GM12878 (cell line): ENCODE data around the gene BPTF. TPM values are rescaled to one million over a fixed set of nuclear protein-coding genes. Genes with fewer than 3 reads are reported as not detected.
"Not testable (repeated sequence)": the region's sequence is repeated elsewhere in the genome, so short reads cannot be mapped to it uniquely, and the experiment has no call there.

Experiments used
- ATAC-seq: fragments of 200-7000 bp; cut with Tn5 transposase; 3 replicates; pipeline ENCODE4 v1.9.1; 2020; ENCODE audit warnings: mild to moderate bottlenecking, moderate library complexity
- BruUV-seq: library from RNA; stranded (reverse); fragments of 400-500 nt; replicated peaks from 2 replicates; lab custom pipeline; 2021; lab: Mats Ljungman, UMichigan
- CTCF ChIA-PET: fragments of 300-600 bp; sonication (Branson Sonifier 250); formaldehyde crosslinking; extraction: SDS; loops from one replicate; lab custom pipeline; 2021; ENCODE audit warnings: inconsistent platforms; lab: Yijun Ruan, JAX
- POLR2A ChIA-PET: fragments of 350-600 bp; formaldehyde crosslinking; extraction: SDS; loops from one replicate; lab custom pipeline; 2021; ENCODE audit warnings: inconsistent platforms; lab: Charles Lee
- RAD21 ChIA-PET: fragments of 300-600 bp; sonication (Branson Sonifier 250); formaldehyde crosslinking; loops from one replicate; lab custom pipeline; 2023; ENCODE audit warnings: antibody characterized with exemption; ENCODE audit not compliant: unreplicated experiment; lab: Charles Lee
- SMC1A ChIA-PET: fragments of 300-600 bp; sonication (Branson Sonifier 250); formaldehyde crosslinking; loops from one replicate; lab custom pipeline; 2023; ENCODE audit not compliant: unreplicated experiment, uncharacterized antibody; lab: Charles Lee
- DNase-seq: peaks from one replicate; pipeline ENCODE4 v3.0.0-alpha.2; 2011; ENCODE audit warnings: low read depth, low spot score
- FAIRE-seq: peaks from 3 replicates; lab custom pipeline; 2011; peaks lifted over from hg19 to GRCh38; lab: Jason Lieb, UNC
- H2AFZ ChIP-seq: 2 replicates; pipeline ENCODE4 v1.6.0; 2011; ENCODE audit warnings: low read depth, low read length, control low read depth; ENCODE audit not compliant: control insufficient read depth
- H3K27ac ChIP-seq: 2 replicates; pipeline ENCODE4 v1.5.1; 2011; ENCODE audit warnings: control low read depth; ENCODE audit not compliant: control insufficient read depth, insufficient read depth
- H3K27me3 ChIP-seq, 2 experiments: replicated peaks in 1 of 2; 2 replicates each; pipeline versions ENCODE4 v1.6.0 to v1.6.1; 2011; ENCODE audit warnings: low read length in 1 of 2; ENCODE audit not compliant: control insufficient read depth in 2 of 2, insufficient read depth in 2 of 2
- H3K36me3 ChIP-seq, 2 experiments: 2 replicates each; pipeline ENCODE4 v1.5.1; 2011; ENCODE audit warnings: low read length in 1 of 2; ENCODE audit not compliant: control insufficient read depth in 2 of 2, insufficient read depth in 2 of 2
- H3K4me1 ChIP-seq: 2 replicates; pipeline ENCODE4 v1.6.1; 2011; ENCODE audit warnings: mild to moderate bottlenecking, low read length, moderate library complexity, mixed read lengths; ENCODE audit not compliant: control insufficient read depth, insufficient read depth
- H3K4me2 ChIP-seq: 2 replicates; pipeline ENCODE4 v1.6.0; 2011; ENCODE audit warnings: control low read depth; ENCODE audit not compliant: control insufficient read depth, insufficient read depth
- H3K4me3 ChIP-seq: fragments of 200-600 bp; sonication (generic); 2 replicates; pipeline ENCODE4 v1.5.1; 2016
- H3K79me2 ChIP-seq: 2 replicates; pipeline ENCODE4 v1.6.0; 2011; ENCODE audit warnings: low read length; ENCODE audit not compliant: control insufficient read depth, insufficient read depth
- H3K9ac ChIP-seq: 2 replicates; pipeline ENCODE4 v1.8.0; 2011; ENCODE audit warnings: low read length, control low read depth, mixed read lengths; ENCODE audit not compliant: control insufficient read depth, insufficient read depth
- H3K9me3 ChIP-seq: replicated peaks from 3 replicates; pipeline ENCODE4 v1.5.1; 2011; ENCODE audit warnings: mild to moderate bottlenecking, low read length; ENCODE audit not compliant: control insufficient read depth, insufficient read depth
- H4K20me1 ChIP-seq: 2 replicates; pipeline ENCODE4 v1.6.0; 2011; ENCODE audit not compliant: control insufficient read depth, insufficient read depth
- CBFB ChIP-seq: IDR thresholded peaks from 2 replicates; pipeline ENCODE4 v1.6.1; 2016; ENCODE audit warnings: antibody characterized with exemption, low read depth
- CHD1 ChIP-seq: IDR thresholded peaks from 2 replicates; pipeline ENCODE4 v1.6.1; 2012; ENCODE audit warnings: low read depth, low read length, improper control_type of control experiment
- CREM ChIP-seq: IDR thresholded peaks from 2 replicates; pipeline ENCODE4 v1.6.1; 2014; ENCODE audit warnings: antibody characterized with exemption, low read depth
- ELK1 ChIP-seq: IDR thresholded peaks from 2 replicates; pipeline ENCODE4 v1.6.1; 2012; ENCODE audit warnings: low read depth, low read length, improper control_type of control experiment
- FOXM1 ChIP-seq: IDR thresholded peaks from 2 replicates; pipeline ENCODE4 v1.6.1; 2012; ENCODE audit warnings: low read depth, mild to moderate bottlenecking, inconsistent platforms, low read length, moderate library complexity
- HDAC6 ChIP-seq: fragments of 200-600 bp; sonication (generic); IDR thresholded peaks from one replicate; pipeline ENCODE4 v1.8.0; 2017; ENCODE audit warnings: antibody characterized with exemption; ENCODE audit not compliant: unreplicated experiment
- MYB ChIP-seq: fragments of 150-350 bp; IDR thresholded peaks from 2 replicates; pipeline ENCODE4 v1.6.1; 2014; ENCODE audit warnings: mild to moderate bottlenecking, low read depth, low read length, borderline replicate concordance
- NRF1 ChIP-seq: conservative IDR thresholded peaks from 2 replicates; pipeline ENCODE4 v1.6.1; 2011; ENCODE audit warnings: mild to moderate bottlenecking, low read depth, low read length, improper control_type of control experiment
- POLR2AphosphoS5 ChIP-seq: IDR thresholded peaks from 2 replicates; pipeline ENCODE4 v1.6.1; 2011; ENCODE audit warnings: mild to moderate bottlenecking, low read length, inconsistent platforms
- SPI1 ChIP-seq: IDR thresholded peaks from 2 replicates; pipeline ENCODE4 v1.6.1; 2011; ENCODE audit warnings: low read depth, mild to moderate bottlenecking, low read length, moderate library complexity, borderline replicate concordance; ENCODE audit not compliant: insufficient read depth
- ZBTB4 ChIP-seq: fragments of 450-650 bp; formaldehyde crosslinking; IDR thresholded peaks from 2 replicates; pipeline ENCODE4 v1.4.0; 2022; ENCODE audit warnings: mild to moderate bottlenecking, moderate library complexity
- ZZZ3 ChIP-seq: IDR thresholded peaks from 2 replicates; pipeline ENCODE4 v1.6.1; 2011; ENCODE audit warnings: low read depth; ENCODE audit not compliant: control insufficient read depth, insufficient read length
- WGBS: methylation state at CpG from one replicate; pipeline ENCODE4 v1.1.6; 2016; ENCODE audit warnings: low lambda C conversion rate; ENCODE audit not compliant: insufficient replicate concordance, insufficient coverage; ENCODE audit errors: missing lambda C conversion rate; 5-methylcytosine and 5-hydroxymethylcytosine counted together
- in situ Hi-C: fragments of 300-500 bp; cut with MboI; formaldehyde crosslinking; loops from 9 replicates; pipeline ENCODE4 v1.14.3; 2018; ENCODE audit warnings: mixed read lengths
- intact Hi-C: fragments of 100-400 bp; cut with micrococcal nuclease; formaldehyde crosslinking; loops from one replicate; pipeline ENCODE4 v1.14.2; 2022; ENCODE audit not compliant: unreplicated experiment
- polyA plus RNA-seq, 11 experiments: library from polyadenylated mRNA; depleted of rRNA in 4 of 11; unstranded in 6 of 11; stranded (reverse) in 5 of 11; fragments of >200 nt; fragmentation: Nextera tagmentation in 4 of 11; fragmentation: Illumina TruSeq in 1 of 11; extraction: Ambion mirVana in 4 of 11; extraction: Trizol in 1 of 11; gene quantifications; 1 replicate in 1 of 11; 2 replicates in 10 of 11; pipeline versions ENCODE4 v1.2.1 to v1.2.3, GENCODE V29; 2011 to 2016; ENCODE audit warnings: inconsistent platforms in 2 of 11, missing spikeins in 2 of 11, low read depth in 1 of 11
- total RNA-seq, 4 experiments: library from RNA; depleted of rRNA in 3 of 4; stranded (reverse); fragments of >200 nt in 3 of 4; fragmentation: Illumina TruSeq in 1 of 4; extraction: Trizol in 1 of 4; gene quantifications; 2 replicates each; pipeline versions ENCODE4 v1.2.1 to v1.2.3, GENCODE V29; 2013 to 2021
- TF ChIP-seq, protein P1 (sequence below): IDR thresholded peaks from 2 replicates; pipeline ENCODE4 v1.6.1; 2011; ENCODE audit warnings: mild to moderate bottlenecking, low read depth, low read length, moderate library complexity; ENCODE audit not compliant: insufficient replicate concordance

Gene BPTF
- total and polyA plus RNA-seq, 10 of the 15 experiments (the other 5 are each of a cell fraction or from before 2014, with no cell fraction given) = 19.4 to 78.3 (median 44.8) TPM

GRCh38 chr17:68021963-68022362, 196.7 kb downstream of the BPTF start:
- DNase-seq (no peak), ATAC-seq (no peak), FAIRE-seq (no peak)
- no peak overlapping the region for H3K4me2 ChIP-seq
- H2AFZ ChIP-seq = no peak overlapping the region
- H3K36me3 ChIP-seq = no peaks in the 10 kb centered on the region
- BruUV-seq = no TSS peak
- H3K9ac ChIP-seq = no peak overlapping the region
- H3K4me1 ChIP-seq = no peaks in the 10 kb centered on the region
- intact Hi-C loops (loop anchor here (2.0 kb wide), 1 partner anchor 13 kb away; the partner anchor contains the start of gene KPNA2), in situ Hi-C loops (no loop called here)
- no peak overlapping the region for H3K27ac ChIP-seq
- ChIA-PET CTCF (interaction anchor here (1.0 kb wide), 1 partner anchor 23 kb away, joined by 3 read pairs; no protein-coding TSS in a partner anchor), POLR2A (no interaction called here), SMC1A (interaction anchor here (1.3 kb wide), 1 partner anchor 9 kb away, joined by 3 read pairs; no protein-coding TSS in a partner anchor)
- no peak for TF ChIP-seq POLR2AphosphoS5
- no peak for TF ChIP-seq FOXM1
- TF ChIP-seq NRF1 = no peak
- TF ChIP-seq CHD1 = no peak
- TF ChIP-seq, protein P1, sequence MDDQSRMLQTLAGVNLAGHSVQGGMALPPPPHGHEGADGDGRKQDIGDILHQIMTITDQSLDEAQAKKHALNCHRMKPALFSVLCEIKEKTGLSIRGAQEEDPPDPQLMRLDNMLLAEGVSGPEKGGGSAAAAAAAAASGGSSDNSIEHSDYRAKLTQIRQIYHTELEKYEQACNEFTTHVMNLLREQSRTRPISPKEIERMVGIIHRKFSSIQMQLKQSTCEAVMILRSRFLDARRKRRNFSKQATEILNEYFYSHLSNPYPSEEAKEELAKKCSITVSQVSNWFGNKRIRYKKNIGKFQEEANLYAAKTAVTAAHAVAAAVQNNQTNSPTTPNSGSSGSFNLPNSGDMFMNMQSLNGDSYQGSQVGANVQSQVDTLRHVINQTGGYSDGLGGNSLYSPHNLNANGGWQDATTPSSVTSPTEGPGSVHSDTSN = no peak
- TF ChIP-seq CREM = no peak
- TF ChIP-seq CBFB = no peak
- TF ChIP-seq SPI1 = no peak
- no peak for TF ChIP-seq ELK1
- TF ChIP-seq HDAC6 = no peak
- TF ChIP-seq MYB = no peak
- TF ChIP-seq ZZZ3 = no peak
- TF ChIP-seq ZBTB4 = no peak
- TF ChIP-seq, all 136 proteins: peak for 0
- H3K79me2 ChIP-seq = no peaks in the 10 kb centered on the region
- 96% methylated on average over 8 of the region's 8 CpGs for WGBS
- RAD21 ChIA-PET = no interaction called here
- no peak overlapping the region for H3K4me3 ChIP-seq
- no peaks in the 10 kb centered on the region for H4K20me1 ChIP-seq
- no peaks in the 10 kb centered on the region for H3K9me3 ChIP-seq
- H3K27me3 ChIP-seq = no peaks in the 10 kb centered on the region

GRCh38 chr17:68022547-68022946, 197.2 kb downstream of the BPTF start:
- H3K27ac ChIP-seq, RAD21 ChIA-PET, H3K4me2 ChIP-seq, H4K20me1 ChIP-seq, H3K9ac ChIP-seq, H3K79me2 ChIP-seq, H3K27me3 ChIP-seq, ATAC-seq, H3K4me1 ChIP-seq, FAIRE-seq, H3K4me3 ChIP-seq, POLR2A ChIA-PET, H3K36me3 ChIP-seq, DNase-seq, H2AFZ ChIP-seq, intact Hi-C loops, BruUV-seq, in situ Hi-C loops, H3K9me3 ChIP-seq: not testable (repeated sequence)
- ChIA-PET CTCF (interaction anchor here (1.0 kb wide), 1 partner anchor 23 kb away, joined by 3 read pairs; no protein-coding TSS in a partner anchor), SMC1A (interaction anchor here (1.3 kb wide), 1 partner anchor 8 kb away, joined by 3 read pairs; no protein-coding TSS in a partner anchor)
- WGBS = 84% methylated on average over 15 of the region's 15 CpGs
